Cortex of kidney (tissue), 1 donor: ENCODE measurements around the gene RAD51B.

Experiments used
- DNase-seq: peaks from one replicate; lab custom pipeline; 2025; lab: John Stamatoyannopoulos, UW

RAD51B gene

DNA sequence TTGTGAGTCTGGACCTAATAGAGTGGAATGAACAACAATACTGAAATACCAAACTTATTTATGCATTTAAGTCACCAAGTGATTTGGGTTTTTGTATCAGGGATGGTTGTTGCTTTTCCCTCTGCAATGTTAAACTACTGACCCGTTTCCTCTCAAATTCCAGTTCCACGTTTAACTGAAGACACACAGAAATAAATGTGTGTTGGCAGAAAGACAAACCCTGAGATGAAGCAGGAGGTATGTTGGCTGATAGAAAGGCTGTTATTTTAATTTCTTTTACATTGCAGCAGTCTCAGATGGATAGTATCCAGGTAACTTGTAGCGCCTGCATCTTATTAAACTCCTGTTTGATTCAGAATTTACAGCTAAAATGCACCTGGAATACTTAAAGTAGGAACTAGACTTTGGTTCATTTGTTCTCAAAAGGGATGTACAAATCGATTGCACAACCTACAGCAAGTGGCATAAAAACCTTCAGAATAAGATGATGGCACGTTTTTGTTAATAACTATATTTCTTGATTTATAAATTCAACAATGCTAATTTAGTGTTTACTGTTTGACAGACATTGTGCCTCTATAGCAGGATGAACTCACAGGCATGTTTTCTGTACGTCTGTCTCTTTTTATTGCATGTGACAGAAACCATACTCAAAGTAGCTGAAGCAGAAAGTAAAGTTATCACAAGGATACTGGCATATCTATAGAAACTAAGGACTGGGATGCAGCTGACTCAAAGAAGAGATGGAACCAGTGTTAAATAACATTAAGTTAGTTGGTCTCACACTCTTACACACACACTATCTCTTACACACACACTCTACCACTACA lies 567.6 kb downstream of the RAD51B start:
- no peak for DNase-seq

DNA sequence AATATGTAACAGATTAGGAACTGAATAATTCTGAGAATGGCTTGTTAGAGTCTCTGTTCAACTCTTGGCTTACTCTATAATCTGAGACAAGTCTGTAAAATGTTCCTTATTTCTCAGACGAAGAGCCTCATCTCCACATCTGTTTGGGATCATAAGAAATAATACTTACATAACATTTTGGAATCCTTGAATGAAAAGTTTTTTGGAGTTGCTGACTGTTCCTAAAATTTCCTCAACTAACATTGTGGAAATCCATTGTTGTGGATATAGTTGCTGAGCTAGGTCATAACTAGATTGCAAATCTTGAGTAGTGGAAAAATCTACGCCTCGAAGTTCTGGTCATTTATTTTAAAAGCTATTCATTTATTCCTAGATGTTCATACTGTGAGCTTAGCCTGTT lies 570.4 kb downstream of the RAD51B start:
- no peak for DNase-seq

DNA sequence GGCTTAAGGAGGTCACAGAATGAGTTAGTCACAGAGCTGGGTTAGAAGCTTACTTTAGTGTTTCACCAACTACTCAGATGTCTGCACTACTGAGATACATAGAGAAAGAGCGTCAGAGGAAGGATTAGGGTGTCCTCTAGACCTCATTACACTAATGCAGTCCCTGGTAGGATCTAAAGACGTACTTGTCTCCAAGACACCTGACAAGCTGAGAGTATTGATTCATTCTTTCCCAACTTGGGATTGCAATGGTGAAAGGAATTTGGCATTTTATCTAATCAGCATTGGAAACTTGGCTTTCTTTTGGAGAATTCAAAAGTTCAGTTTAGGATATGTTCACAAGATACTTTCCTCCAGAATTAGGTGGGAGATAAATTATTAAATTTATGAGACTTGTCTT lies 571.2 kb downstream of the RAD51B start:
- no peak for DNase-seq

DNA sequence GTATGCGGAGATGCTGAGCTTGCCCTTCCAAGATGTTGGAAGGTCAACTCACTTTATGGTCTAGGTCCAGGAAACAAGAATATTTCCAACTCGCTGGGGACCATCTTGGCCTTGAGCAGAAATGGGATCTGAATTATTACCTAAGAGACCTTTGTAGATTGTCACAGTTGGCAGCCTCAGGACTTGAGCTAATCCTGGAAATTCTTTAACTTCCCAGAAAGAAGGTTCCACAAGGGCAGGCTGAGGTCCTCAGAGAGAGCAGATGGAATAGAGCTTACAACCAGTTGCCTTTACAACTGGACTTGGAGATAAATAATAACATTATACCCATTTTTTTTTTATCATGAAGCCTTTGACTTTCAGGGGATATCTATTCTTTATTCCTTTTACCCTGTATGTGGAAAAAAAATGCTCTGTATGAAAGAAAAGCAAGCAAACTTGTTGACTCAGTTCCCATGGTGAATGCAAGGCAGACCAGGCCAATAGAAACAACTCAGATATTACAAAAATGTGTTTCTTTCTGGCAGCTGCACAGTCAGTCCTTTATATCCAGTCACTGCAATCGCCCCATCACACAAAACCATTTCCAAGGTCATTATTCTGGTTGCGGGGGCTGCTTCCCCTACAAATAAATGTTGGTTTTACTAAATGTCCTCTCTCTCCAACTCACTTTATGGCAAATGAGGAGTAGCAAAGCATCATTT lies 571.9 kb downstream of the RAD51B start:
- no peak for DNase-seq

DNA sequence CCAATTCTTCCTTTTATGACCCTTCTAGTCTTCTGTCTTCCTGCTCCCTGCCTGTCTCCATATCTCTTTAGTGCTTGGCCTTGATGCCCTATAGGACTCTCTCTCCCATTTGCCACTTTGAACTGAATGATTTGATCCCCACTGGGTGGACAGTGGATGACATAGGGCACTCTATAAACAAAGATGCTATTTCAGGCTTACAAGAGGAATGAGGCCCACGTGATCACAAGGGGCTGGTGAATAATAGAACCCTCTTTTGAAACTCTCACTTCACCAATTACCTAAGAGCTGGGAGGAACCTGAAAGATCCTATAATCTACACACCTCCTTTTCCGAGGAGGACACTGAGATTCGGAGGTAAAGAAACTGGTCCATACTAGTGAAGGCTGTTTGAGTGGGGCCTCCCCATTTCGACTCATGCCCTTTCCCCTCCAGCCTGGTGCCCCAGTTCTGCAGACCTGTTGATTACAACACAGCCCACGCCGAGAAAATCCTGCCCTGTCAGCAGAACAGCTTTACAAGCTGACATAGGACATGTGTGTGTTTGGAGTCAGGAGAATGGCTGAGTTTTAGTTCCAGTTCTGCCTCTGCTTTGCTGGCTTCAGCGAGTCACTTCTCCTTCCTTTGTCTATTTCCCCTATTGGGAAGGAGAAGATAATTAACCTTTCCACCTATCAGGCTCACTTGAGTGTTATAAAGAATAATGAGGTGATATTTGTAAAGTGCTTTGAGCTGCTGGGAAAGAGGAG lies 573.0 kb downstream of the RAD51B start:
- DNase-seq, result no peak

DNA sequence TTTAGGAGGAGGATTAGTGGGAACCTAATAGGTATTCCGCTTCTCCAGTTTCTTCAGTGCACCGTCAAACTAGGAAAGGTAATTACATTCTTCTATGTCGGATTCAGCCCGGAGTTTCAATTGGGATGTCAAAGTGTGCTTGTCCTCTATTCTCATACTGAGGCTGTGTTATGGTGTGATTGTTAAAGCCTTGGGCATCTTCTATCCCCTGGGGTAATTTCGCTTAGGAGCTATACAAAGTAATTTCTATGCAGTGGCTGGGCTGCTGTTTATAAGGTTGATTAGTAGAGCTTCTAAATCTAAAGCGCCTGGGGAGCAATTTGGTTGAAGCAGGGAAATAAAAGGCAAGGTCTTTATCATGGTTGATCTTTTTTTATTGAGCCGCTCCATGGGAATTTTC lies 573.7 kb downstream of the RAD51B start:
- DNase-seq, result no peak

DNA sequence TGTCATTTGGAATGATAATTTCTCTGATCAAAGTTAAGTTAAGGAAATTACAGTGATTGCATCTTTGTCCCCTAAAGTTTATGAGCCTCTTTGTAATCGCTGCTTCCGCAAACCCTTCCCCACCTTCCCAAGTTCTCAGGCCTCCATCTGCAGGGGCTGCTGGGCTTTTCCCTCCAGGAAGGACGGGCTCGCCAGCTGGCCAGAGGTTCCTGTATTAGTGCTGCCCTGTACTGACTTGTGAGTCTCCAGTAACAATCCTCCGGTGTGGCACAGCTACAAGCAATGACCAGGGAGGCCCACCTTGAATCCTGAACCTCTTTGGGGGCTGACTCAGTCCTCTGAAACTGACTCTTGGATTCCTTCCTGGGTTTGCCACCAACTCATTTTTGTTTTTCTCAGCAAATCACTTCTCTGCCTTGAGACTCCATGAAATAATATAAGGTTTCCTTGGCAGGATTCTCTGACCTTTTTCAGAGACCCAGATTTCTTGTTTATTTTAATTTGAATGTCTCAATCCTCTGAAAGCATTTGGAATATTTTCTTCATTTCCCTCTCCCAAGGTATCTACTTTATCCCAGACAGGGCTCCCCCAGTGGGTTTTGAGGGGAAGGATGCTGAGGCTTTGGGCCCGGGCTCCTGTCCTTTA lies 574.7 kb downstream of the RAD51B start:
- no peak for DNase-seq

DNA sequence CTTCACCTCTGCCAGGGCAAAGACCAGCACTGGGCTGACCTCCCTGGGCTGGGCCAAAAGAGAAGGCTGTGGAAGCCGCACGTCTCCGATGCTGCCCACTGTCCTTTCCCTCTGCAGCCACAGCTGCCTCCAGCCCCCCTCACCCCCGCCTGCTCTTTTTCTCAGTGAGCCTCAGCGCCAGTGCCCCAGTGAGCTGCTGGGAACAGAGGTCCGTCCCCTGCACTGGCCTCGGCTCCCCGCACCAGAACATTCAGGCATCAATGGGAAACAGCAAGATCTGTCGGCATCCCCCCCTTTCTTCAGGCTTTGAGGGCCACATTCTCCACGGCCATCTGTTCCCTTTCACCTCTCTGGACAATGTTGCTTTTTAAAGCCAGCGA lies 575.2 kb downstream of the RAD51B start:
- no peak for DNase-seq

DNA sequence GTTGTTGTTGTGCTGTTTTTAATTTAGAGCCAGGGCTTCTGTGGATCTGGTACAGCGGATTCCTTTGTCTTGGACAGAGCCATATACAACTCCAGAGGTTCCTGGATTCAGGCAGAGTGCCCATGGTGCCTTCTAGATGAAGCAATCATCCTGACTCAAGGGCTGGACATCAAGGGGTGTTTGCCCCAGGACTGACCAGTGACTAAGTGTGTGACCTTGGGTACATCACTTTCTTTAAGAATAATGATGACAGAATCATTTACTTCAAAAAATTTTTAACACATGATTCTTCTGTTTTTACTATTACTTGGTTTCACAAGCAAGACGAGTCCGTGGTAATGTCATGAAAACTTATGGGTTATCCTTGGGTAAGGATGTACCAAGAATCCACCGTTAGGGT lies 576.0 kb downstream of the RAD51B start:
- DNase-seq, result no peak

DNA sequence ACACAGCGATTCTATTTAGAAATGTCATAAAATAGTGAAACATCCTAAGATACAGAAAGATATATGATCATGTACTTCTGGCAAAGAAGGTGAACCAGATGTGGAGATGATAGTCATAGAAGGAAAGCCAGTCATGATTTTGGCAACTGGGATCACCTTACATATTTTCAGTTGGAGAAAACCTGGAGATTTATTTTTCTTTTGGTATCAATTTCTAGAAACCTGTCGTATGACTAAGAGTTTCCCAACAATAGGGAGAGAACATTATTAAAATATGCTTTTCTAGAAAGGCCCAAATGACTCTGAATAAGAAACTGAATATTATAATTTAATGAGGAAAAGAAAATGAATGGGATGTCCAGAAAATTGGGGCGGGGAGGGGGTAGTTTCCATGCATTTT lies 576.9 kb downstream of the RAD51B start:
- DNase-seq, result no peak

DNA sequence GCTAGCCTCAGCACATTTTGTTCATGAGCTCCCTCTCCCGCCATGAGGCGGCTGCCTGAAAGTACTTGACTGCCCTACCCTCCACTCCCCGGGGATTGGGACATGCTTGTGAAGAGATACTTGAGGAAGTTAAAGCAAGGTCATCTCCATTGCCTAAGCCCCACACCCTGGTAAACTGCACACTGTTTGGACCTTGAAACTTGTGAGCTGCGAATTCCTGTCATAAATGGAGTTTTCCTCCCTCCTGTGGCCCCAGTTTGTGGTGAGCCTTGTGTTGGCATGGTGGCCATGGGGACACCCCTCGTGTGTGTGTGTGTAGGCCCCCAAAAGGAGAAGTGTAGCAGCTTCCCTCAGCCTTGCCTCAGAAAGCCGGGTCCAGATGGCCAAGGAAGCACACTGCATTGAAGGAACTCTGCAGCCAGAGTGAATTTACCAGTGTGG lies 577.8 kb downstream of the RAD51B start:
- DNase-seq, result no peak

DNA sequence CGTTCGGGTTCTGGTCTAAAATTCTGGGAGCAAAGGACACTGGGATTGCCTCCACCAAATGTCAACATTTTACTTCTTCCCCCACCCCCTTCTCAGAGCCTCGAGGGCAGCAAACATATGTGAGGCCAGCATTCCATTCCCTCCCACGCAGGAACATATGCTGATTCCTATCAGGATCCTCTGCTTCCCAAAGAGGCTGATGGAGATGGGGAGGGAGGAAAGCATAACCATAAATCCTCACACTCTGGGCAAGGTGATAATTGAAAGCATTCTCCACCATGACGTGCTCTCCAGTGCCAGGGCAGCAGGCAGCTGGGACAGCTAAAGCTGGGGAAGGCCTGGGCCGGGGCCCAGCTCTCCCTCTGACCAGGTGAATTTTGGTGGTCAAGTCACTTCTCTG lies 578.2 kb downstream of the RAD51B start:
- no peak for DNase-seq

DNA sequence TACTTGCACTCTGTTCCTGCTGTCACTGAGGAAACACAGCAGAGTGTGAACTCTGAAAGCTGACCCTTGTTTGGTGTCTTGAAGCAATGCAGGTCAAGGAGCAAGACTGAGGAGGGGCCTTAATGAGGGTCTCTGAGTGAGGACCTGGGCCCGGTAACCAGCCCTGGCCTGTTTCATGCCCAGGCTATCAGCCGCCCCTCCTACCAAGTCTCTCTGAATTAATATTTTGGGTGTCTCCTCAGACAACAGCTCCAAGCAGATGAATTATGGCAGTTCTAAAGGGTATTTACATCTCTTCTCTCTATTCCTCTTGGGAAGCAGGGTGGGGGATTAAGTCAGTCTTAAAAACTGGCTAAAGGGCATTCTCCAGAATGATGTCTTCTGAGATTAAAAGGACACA lies 578.8 kb downstream of the RAD51B start:
- no peak for DNase-seq

DNA sequence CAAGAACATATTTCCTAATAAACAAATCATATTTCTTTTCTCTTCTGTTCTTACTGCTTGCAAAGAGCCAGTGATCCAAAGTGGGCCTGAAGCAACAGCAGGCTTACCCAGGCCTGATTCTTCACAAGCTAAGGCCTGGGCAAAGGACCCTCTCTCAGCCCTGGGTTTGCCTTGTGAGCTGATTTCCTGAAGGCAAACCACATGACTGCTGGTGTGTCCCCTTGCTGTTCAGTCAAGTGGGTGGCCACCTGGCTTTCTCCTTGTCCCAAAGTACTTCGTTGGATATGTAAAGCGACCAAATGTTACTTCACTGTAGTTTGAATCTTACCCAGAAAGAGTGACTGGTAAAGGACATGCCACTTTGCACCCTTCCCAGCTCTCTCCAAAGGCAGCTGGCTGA lies 580.4 kb downstream of the RAD51B start:
- DNase-seq, result no peak

DNA sequence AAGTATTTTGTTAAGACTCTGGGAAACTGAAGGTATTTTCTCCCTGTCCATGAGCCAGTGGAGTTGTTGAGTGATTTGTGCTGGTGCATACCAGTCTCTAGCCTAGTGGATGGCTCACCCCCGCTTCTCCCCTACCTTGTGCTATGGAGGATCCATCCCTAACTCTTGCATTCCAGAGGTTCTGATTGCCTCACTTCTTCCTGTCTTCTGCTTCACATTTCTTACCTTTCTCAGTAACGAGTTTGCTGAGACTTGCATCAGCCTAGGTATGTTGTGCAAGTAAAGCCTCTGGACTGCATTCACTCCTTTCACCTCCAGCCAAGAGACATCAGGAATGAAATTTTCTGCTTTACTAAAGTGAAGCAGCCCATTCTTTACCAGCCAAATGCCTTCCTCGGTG lies 581.7 kb downstream of the RAD51B start:
- DNase-seq, result no peak

DNA sequence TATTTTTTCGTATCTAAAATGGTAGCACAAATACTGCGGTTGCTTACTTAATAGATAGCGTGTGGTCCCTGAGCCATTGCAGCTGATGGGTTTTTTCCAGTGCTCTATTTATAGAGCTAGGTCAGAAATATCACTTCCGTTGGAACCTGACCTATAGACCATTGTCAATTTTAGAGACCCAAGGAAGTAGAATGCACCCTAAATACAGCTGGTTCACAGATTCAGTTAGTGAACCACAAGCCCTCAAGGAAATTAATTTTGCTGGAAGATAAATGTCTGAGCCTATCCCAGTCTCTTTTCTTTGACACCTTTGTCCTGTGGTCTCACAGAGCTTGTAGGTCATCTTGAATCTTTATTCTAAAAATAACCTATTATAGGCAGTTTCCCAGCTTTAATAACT lies 582.3 kb downstream of the RAD51B start:
- no peak for DNase-seq

DNA sequence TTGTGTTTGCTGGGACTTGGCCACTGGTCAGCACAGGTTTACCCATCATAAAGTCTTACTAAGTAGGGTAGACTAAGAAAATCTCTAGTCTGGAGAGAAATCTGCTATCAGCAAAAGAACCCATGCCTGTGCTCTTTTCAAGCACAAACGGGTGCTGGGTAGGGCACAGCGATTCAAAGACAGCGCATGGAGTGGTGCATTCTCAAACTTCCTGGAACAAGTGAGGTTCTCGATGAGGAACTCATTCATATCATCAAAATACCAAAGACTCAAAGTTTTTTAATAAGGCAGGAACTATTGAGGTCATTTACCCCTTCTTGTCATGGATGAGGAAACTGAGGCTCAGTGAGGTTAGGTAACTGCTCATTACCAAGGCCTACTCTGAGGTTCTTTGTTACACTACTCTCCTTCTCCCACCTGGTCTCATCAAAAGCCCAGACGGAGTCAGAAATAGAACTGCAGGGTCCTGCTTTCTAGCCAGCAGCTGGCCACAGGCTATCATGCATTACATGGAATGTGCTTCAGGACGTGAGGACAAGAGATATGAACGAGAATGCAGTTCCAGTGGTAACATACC lies 583.0 kb downstream of the RAD51B start:
- DNase-seq, result no peak

DNA sequence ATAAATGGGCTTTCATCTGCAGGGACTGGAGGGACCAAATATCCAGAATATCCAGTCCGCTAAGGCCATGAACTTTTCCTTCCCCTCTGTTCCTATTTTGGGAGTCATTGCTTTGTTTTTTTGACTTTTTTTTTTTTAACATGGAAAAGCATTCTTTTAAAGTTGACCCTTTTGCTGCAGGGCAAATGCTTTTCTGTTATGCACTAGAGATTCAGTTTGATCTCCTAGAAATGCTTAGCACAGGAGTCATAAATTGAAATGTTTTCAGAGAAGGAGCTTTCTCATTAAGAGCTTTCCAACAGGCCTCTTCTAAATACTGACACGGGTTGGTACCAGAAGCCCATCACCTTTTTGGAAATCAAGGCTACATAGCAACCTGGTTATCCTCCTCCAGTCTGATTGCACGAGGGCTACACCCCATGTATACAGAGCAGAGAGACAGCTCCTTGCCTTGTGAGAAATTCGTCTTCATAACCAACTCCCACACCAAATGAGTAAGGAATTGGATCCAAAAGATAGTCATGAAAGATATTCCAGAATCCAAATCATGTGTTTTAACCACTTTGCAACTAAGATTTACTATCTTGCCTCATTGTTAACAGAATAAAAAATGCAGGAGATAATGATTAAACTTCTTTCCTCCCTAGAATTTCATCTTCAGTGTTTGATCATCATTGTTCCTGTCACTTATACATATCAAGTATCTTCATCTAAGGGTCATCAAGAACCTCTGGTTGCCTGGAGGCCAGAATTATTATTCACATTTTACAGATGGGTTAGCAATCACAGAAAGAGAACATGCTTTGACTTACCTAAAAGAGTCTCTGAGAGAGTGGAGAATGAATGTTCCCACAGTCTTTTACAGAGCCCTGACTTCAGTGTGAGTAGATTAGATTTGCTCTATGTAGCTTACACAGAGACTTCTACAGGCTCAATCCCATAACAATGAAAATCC lies 583.9 kb downstream of the RAD51B start:
- DNase-seq, result no peak

DNA sequence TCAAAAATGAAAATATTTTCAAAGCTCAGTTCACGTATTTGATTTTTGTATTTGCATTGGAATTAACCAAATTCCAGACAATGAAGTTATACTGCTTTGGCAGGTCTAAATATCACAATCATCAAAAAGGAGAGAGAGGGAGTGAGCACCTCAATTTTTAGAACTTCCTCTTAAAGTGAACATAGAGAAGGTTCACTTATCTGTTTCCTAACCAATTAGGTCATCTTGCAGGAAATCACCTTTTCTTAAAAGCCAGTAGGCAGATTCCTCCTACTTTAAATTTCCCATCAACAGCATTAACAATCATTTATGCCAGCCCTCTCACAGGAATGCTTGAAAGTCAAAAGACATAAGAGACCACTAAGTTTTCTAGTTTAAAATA lies 584.6 kb downstream of the RAD51B start:
- no peak for DNase-seq

DNA sequence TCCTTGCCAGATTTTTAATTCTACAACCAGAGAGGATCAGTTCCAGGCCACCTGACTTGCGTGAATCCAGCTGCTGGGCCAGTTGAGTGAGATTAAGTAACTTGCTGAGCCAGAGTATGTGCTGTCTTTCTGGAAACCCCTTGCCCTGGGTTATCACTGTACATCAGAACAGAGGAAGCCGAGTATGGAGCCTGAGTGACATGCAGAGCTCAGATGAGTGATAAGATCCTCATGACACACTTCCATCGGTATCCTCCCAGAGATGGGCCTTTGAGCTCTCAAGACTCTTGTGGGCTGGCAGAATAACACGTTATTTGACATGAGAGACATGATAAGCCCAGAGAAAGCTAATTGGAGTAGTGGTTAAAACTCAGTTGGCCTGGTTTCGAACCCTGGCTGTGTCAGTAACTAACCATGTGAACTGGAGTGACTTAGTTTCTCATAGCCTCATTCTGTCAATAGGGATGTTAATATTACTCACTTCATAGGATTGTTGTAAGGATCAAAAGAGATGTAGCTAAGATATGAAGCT lies 585.1 kb downstream of the RAD51B start:
- no peak for DNase-seq

DNA sequence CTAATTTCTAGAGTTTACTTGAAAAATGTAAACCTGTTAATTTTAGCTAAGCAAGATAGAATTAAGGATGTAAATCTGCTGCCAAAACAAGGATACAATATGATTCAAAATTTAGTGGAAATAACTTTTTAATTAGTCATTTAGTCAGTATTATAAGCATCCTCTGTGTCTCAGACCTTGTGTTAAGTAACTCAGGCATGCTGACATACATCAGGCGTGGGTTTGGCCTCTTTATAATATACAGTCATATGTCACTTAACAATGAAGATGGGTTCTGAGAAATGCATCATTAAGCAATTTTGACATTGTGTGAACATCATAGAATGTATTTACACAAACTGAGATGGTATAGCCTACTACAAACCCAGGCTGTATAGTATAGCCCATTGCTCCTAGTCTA lies 586.4 kb downstream of the RAD51B start:
- DNase-seq, result no peak
